GM12878 (cell line): ENCODE data around the gene YPEL3. TPM values are rescaled to one million over a fixed set of nuclear protein-coding genes. Genes with fewer than 3 reads are reported as not detected.

Source experiments
- BACH1 ChIP-seq: fragments of 450-650 bp; IDR thresholded peaks from 2 replicates; pipeline ENCODE4 v1.6.1; 2017; ENCODE audit warnings: mild to moderate bottlenecking, borderline replicate concordance
- BMI1 ChIP-seq: fragments of 450-650 bp; IDR thresholded peaks from 2 replicates; pipeline ENCODE4 v1.6.1; 2016; ENCODE audit warnings: mild to moderate bottlenecking, moderate library complexity, borderline replicate concordance
- E4F1 ChIP-seq: fragments of 450-650 bp; IDR thresholded peaks from 2 replicates; pipeline ENCODE4 v1.6.1; 2018; ENCODE audit warnings: borderline replicate concordance, mild to moderate bottlenecking; ENCODE audit not compliant: partially characterized antibody
- EGR1 ChIP-seq, 2 experiments: IDR thresholded peaks; 1 replicate in 1 of 2; 2 replicates in 1 of 2; pipeline ENCODE4 v1.6.1; 2011 to 2012; ENCODE audit warnings: low read depth in 2 of 2, low read length in 2 of 2, borderline replicate concordance in 1 of 2, mild to moderate bottlenecking in 1 of 2, moderate library complexity in 1 of 2
- GATAD2B ChIP-seq: fragments of 450-650 bp; conservative IDR thresholded peaks from 2 replicates; pipeline ENCODE4 v1.6.1; 2017; ENCODE audit warnings: low read depth, mild to moderate bottlenecking, moderate library complexity
- IKZF1 ChIP-seq: fragments of 450-650 bp; conservative IDR thresholded peaks from 2 replicates; pipeline ENCODE4 v1.6.1; 2017; ENCODE audit warnings: antibody characterized with exemption, mild to moderate bottlenecking
- MAX ChIP-seq: IDR thresholded peaks from 2 replicates; pipeline ENCODE4 v1.6.1; 2012; ENCODE audit warnings: low read depth, low read length, improper control_type of control experiment
- MLLT1 ChIP-seq: fragments of 450-650 bp; IDR thresholded peaks from 2 replicates; pipeline ENCODE4 v1.6.1; 2016; ENCODE audit warnings: mild to moderate bottlenecking
- NKRF ChIP-seq: fragments of 450-650 bp; conservative IDR thresholded peaks from 2 replicates; pipeline ENCODE4 v1.6.1; 2017; ENCODE audit warnings: mild to moderate bottlenecking, moderate library complexity
- POLR2AphosphoS2 ChIP-seq: IDR thresholded peaks from 2 replicates; pipeline ENCODE4 v1.6.1; 2011; ENCODE audit warnings: low read depth, mild to moderate bottlenecking, low read length, improper control_type of control experiment, moderate library complexity
- SIN3A ChIP-seq: IDR thresholded peaks from 2 replicates; pipeline ENCODE4 v1.6.1; 2012; ENCODE audit warnings: low read depth, low read length, improper control_type of control experiment
- SMAD1 ChIP-seq: fragments of 450-650 bp; IDR thresholded peaks from 2 replicates; pipeline ENCODE4 v1.6.1; 2018; ENCODE audit warnings: mild to moderate bottlenecking, low read depth; ENCODE audit not compliant: partially characterized antibody
- ZNF622 ChIP-seq: fragments of 450-650 bp; IDR thresholded peaks from 2 replicates; pipeline ENCODE4 v1.6.1; 2017; ENCODE audit warnings: mild to moderate bottlenecking, inconsistent platforms
- ZNF687 ChIP-seq: fragments of 450-650 bp; IDR thresholded peaks from 2 replicates; pipeline ENCODE4 v1.6.1; 2017; ENCODE audit warnings: mild to moderate bottlenecking, moderate library complexity
- polyA plus RNA-seq, 11 experiments: library from polyadenylated mRNA; depleted of rRNA in 4 of 11; unstranded in 6 of 11; stranded (reverse) in 5 of 11; fragments of >200 nt; fragmentation: Nextera tagmentation in 4 of 11; fragmentation: Illumina TruSeq in 1 of 11; extraction: Ambion mirVana in 4 of 11; extraction: Trizol in 1 of 11; gene quantifications; 1 replicate in 1 of 11; 2 replicates in 10 of 11; pipeline versions ENCODE4 v1.2.1 to v1.2.3, GENCODE V29; 2011 to 2016; ENCODE audit warnings: inconsistent platforms in 2 of 11, missing spikeins in 2 of 11, low read depth in 1 of 11
- total RNA-seq, 4 experiments: library from RNA; depleted of rRNA in 3 of 4; stranded (reverse); fragments of >200 nt in 3 of 4; fragmentation: Illumina TruSeq in 1 of 4; extraction: Trizol in 1 of 4; gene quantifications; 2 replicates each; pipeline versions ENCODE4 v1.2.1 to v1.2.3, GENCODE V29; 2013 to 2021

YPEL3 gene
- total and polyA plus RNA-seq, 10 of the 15 experiments (the other 5 are each of a cell fraction or from before 2014, with no cell fraction given): 1.3 to 22.0 (median 12.1) TPM

GRCh38 chr16:30096105-30096861 is at the start of gene YPEL3 (continued):
- TF ChIP-seq MLLT1: peak; percentile 97
- peak; percentile 26 for TF ChIP-seq BACH1
- 0 out of 2 replicates have a peak, but pooled peaks have one; percentile 11 for TF ChIP-seq POLR2AphosphoS2
- peak; percentile 32; the same call in 1 of the 2 replicates for TF ChIP-seq MAX
- no peak for TF ChIP-seq BMI1
- TF ChIP-seq NKRF: peak; percentile 82
- TF ChIP-seq ZNF622: no peak
- TF ChIP-seq EGR1 (IDR thresholded peaks at IDR 0.05; ENCODE audit: borderline replicate concordance in 1 of 2, low read depth in 2 of 2, low read length in 2 of 2): peak in 1 of 2 experiments; percentile 27; a peak in 1 of 3 replicates
- TF ChIP-seq GATAD2B: peak; percentile 80
- peak; percentile 72 for TF ChIP-seq ZNF687
- peak; percentile 96 for TF ChIP-seq SIN3A
- no peak for TF ChIP-seq E4F1
- TF ChIP-seq IKZF1: peak; percentile 77
- TF ChIP-seq SMAD1: no peak
